Activated CD4-positive, CD25-positive, alpha-beta regulatory T cell treated with anti-CD3 and anti-CD28 coated beads, Interleukin-2, amount 50 U/mL, for 72 hours (primary cell): ENCODE results near the gene USP53.
"Not testable (repeated sequence)": the region's sequence is repeated elsewhere in the genome, so short reads cannot be mapped to it uniquely, and the experiment has no call there.

ENCODE experiments used
- DNase-seq: peaks from one replicate; pipeline ENCODE4 v3.0.0; 2021

USP53 gene

GRCh38 chr4:119229908-119230687 is 17.6 kb downstream of the USP53 start:
- no peak for DNase-seq

- DNase-seq = no peak
Measured at GRCh38 chr4:119231491-119231890, 19.0 kb downstream of the USP53 start.

- DNase-seq = no peak
Measured at GRCh38 chr4:119232286-119232685, 19.8 kb downstream of the USP53 start.

- no peak for DNase-seq
Measured at GRCh38 chr4:119233191-119233590, 20.7 kb downstream of the USP53 start.

GRCh38 chr4:119233750-119234149 is 21.2 kb downstream of the USP53 start:
- DNase-seq = no peak

- no peak for DNase-seq
Measured at GRCh38 chr4:119237201-119237600, 24.7 kb downstream of the USP53 start.

GRCh38 chr4:119237642-119238041 is 25.1 kb downstream of the USP53 start:
- no peak for DNase-seq

GRCh38 chr4:119238068-119238722 is 25.7 kb downstream of the USP53 start:
- DNase-seq = no peak

- no peak for DNase-seq
Measured at GRCh38 chr4:119240128-119240527, 27.6 kb downstream of the USP53 start.

GRCh38 chr4:119240568-119240967 is 28.1 kb downstream of the USP53 start:
- no peak for DNase-seq

- no peak for DNase-seq
Measured at GRCh38 chr4:119242417-119242816, 29.9 kb downstream of the USP53 start.

GRCh38 chr4:119243868-119244267 is 31.4 kb downstream of the USP53 start:
- DNase-seq = no peak

- no peak for DNase-seq
Measured at GRCh38 chr4:119244344-119244743, 31.8 kb downstream of the USP53 start.

GRCh38 chr4:119244832-119245231 is 32.3 kb downstream of the USP53 start:
- DNase-seq = no peak

GRCh38 chr4:119246177-119246733 is 33.7 kb downstream of the USP53 start:
- no peak for DNase-seq

GRCh38 chr4:119251037-119251436 is 38.5 kb downstream of the USP53 start:
- DNase-seq = not testable (repeated sequence)

- DNase-seq = not testable (repeated sequence)
Measured at GRCh38 chr4:119255223-119255622, 42.7 kb downstream of the USP53 start.

- DNase-seq = no peak
Measured at GRCh38 chr4:119260528-119260927, 48.0 kb downstream of the USP53 start.

- DNase-seq = no peak
Measured at GRCh38 chr4:119261986-119262385, 49.5 kb downstream of the USP53 start.

- DNase-seq = no peak
Measured at GRCh38 chr4:119264743-119265142, 52.2 kb downstream of the USP53 start.

- no peak for DNase-seq
Measured at GRCh38 chr4:119266153-119266552, 53.6 kb downstream of the USP53 start.

GRCh38 chr4:119268466-119268865 is 56.0 kb downstream of the USP53 start:
- no peak for DNase-seq

GRCh38 chr4:119271361-119272085 is 59.0 kb downstream of the USP53 start:
- no peak for DNase-seq

- not testable (repeated sequence) for DNase-seq
Measured at GRCh38 chr4:119279541-119279940, 67.0 kb downstream of the USP53 start.
